Astrocyte (in vitro differentiated cells and primary cell): ENCODE data around the gene ALPK3.

Experiments
- EZH2 ChIP-seq: IDR thresholded peaks from 2 replicates; pipeline ENCODE4 v1.6.1; 2012; ENCODE audit warnings: mild to moderate bottlenecking, low read length, inconsistent platforms; ENCODE audit not compliant: insufficient read depth
- TF ChIP-seq, protein P1 (sequence below): IDR thresholded peaks from 2 replicates; pipeline ENCODE4 v1.5.1; 2011; ENCODE audit warnings: low read depth, mild to moderate bottlenecking, inconsistent platforms, low read length, moderate library complexity; ENCODE audit not compliant: insufficient read depth

DNA sequence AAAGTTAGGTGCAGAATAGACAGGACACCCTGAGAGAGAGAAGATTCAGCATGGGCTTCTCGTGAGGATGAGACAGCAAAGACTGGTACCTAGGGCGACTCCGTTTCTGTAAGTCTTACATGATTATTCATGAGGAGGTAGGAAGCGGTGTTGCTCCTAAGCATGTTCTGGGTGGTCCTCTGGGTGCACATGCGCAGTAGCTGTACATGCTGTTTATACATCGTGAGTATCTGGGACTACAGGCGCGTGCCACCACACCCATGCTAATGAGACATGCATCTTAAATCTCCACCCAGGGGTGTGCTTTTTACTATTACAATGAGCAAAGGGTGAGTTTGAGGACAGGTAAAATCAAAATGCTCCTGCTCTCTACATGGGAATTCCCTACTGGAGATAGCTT, 12.3 kb downstream of the ALPK3 start:
- TF ChIP-seq, protein P1, sequence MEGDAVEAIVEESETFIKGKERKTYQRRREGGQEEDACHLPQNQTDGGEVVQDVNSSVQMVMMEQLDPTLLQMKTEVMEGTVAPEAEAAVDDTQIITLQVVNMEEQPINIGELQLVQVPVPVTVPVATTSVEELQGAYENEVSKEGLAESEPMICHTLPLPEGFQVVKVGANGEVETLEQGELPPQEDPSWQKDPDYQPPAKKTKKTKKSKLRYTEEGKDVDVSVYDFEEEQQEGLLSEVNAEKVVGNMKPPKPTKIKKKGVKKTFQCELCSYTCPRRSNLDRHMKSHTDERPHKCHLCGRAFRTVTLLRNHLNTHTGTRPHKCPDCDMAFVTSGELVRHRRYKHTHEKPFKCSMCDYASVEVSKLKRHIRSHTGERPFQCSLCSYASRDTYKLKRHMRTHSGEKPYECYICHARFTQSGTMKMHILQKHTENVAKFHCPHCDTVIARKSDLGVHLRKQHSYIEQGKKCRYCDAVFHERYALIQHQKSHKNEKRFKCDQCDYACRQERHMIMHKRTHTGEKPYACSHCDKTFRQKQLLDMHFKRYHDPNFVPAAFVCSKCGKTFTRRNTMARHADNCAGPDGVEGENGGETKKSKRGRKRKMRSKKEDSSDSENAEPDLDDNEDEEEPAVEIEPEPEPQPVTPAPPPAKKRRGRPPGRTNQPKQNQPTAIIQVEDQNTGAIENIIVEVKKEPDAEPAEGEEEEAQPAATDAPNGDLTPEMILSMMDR = no peak
- TF ChIP-seq EZH2 = no peak
